Right renal pelvis (tissue), 4 donors: ENCODE data around the gene XRCC4. TPM values are rescaled to one million over a fixed set of nuclear protein-coding genes. Genes with fewer than 3 reads are reported as not detected.
"Not testable (repeated sequence)": the region's sequence is repeated elsewhere in the genome, so short reads cannot be mapped to it uniquely, and the experiment has no call there.

Source experiments
- DNase-seq, 4 donors: peaks; one replicate each; pipeline ENCODE4 v3.0.0-alpha.2; 2013; ENCODE audit warnings: low read depth in 4 of 4, low spot score in 3 of 4, missing footprints in 1 of 4
- polyA plus RNA-seq, 4 donors: library from polyadenylated mRNA; unstranded; fragments of 120-200 nt; gene quantifications; one replicate each; pipeline ENCODE4 v1.2.1, GENCODE V29; 2013; ENCODE audit not compliant: insufficient read length in 4 of 4

The XRCC4 gene
- polyA plus RNA-seq: 10 to 100 TPM; 12.2 to 15.2 (median 13.8) TPM

DNA sequence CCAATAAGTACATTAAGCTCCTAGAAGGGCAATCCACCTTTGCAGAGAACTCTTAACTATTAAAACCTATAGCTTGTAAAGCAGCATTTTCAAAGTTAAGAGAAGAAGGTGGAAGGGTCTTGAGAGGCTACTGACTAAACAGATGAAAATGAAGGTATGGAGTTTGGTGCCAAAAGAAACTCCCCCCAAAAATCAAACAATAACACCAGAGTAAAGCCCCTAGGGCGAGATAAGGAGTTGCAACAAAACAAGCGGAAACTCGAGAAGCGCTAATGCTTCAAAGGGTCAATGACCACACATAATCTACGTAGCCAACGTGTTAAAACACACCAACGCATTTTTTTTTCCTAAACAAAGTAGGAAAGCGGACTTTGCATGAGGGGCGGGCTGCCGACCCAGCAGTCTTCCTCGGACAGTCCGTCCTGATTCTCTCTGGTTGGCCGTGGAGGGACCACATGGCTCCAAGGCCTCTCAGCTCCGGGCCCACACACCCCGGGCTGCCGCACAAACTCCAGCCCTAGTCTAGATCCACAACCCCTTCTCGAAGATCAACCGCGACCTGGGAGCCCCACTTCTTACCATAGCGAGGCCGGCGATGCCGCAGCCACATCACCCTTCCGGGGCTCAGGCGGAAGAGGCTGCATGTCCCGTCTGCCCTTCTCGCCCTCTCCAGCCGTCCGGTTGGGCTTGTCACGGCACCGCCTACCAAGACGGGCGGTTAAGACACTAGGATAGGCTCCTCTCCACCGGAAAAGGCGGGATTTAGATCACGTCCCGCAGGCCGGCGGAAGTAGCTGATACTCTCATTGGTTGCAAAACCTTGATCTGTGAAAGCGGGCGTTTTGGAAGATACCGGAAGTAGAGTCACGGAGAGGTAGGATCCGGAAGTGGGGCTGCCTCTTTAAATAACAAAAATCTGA is at the start of gene XRCC4, which contains the start of gene TMEM167A:
TSS of gene XRCC4 (plus strand) at position 806 of the 920 bp plus-strand sequence. CDS start 27,373 bp downstream, outside the sequence.
TSS of gene TMEM167A (minus strand) at position 653 of the 920 bp plus-strand sequence. CDS start at position 582, 71 bp downstream.
- DNase-seq: peak; percentile 91 to 97 (median 96)

DNA sequence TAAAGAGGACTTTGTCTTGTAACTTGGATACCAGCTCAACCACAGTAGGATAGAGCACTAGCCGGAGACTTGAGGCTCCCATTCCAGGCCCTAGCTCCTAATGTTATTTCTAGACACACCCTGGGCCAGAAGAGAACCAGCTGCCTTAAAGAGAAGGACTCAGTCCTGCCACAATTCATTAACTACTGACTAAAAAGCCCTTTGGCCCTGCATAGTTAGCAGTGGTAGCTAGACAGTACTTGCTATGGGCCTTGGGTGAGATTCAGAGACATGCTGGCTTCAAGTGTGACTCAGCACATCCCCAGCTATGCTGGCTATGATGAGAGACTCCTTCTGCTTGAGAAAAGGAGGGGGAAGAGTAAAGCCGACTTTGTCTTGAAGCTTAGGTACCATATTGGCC is 47.4 kb upstream of the XRCC4 start:
- DNase-seq: no peak

DNA sequence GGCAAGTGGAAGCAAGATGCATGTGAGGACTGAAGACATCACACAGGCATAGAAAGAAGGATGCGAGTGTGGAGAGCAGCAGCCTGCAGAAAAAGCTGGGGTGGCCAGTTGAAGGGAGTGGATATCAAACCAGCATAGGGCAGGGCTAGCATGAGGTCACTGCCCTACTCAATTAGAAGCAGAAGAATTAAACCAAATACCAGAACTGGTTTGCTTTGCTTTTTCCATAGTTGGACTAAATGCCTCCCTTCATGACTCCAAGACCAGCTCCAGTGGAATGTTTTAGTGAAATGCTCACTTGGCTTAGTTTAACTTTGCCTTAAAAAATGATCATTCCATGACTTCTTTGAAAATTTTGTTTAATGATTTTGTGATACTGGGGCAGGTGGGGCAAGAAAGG is 46.0 kb upstream of the XRCC4 start:
- DNase-seq: no peak

DNA sequence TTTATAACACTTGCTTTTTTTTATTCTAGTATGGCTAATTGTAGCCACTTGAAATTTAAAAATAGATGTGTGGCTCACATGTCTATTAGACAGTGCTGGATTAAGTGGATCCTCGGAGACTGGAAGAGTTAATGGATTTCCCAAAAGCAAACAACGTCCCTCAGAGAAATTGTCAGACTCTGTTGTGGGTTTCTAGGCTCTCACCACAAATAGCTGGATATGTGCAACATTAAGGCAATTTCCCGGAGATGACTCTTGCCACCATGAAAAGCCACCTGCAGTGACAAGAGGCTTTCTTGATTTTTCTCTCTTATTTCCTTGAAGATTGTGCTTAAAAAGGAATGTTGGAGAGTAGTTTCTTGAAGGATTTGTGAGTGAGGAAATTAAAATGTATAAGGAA is 43.3 kb upstream of the XRCC4 start:
- DNase-seq: no peak

DNA sequence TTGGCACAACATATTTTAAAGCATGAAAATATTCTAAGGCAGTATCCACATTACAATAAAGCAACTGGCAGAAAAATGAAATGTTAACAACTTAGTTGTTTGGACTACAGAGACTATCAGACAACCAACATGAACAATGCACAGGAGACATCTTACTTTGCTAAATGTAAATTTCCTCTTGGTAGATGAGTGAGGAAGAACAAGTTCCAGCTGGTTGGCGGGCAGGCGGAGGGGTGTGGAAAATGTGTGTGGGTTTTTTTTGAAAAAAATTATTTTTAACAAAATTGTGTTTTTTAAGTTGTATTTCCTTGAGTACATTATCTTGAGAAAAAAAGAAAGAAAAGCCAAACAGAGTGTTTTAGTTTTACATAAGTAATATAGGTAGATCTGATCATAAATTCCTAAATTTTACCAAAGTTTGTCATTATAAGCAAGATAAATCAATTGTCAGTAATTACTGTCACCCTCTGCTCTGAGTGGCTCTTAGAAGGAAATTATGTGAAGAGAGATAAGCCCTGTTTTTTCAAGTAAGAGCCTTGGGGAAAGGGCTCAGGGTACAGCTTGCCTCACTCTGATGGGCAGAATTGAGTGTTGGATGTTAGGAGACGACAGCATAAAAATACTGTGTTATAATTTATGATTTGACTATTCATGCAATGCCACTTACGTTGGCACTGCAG is 42.7 kb upstream of the XRCC4 start:
- no peak for DNase-seq

DNA sequence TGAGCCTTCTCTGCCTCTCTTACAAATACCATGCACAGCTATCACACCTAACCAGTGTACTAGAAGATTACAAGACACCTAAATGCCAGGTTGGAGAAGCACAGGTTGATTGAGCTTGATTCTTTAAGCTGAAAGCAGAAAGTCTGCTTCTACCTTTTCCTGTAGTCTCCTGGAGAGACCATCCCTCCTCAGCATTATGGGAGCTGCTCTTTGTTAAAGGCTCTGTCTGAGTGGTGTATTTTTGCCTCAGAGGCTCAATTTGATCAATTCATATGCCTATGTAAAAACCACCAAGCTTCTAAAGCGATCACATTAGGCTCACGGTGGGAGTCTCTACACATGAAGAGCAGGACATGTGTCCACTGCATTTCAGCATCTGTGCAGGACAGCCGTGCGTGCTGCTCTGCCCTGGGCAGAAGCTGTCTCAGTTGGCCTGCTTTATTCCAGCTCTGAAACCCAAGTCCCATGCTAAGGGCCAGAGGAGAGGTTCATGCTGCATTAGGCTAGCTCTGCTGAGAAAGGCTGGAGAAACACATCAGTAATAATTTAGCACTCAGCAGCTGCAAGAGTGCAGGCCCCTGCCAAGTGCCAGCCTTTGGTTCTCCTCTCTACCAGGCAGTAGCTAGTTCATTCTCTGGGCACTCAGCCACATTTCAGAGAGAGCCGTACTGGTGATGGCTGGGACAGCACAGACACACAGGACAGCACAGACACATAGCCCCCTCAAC is 41.8 kb upstream of the XRCC4 start:
- DNase-seq: no peak

DNA sequence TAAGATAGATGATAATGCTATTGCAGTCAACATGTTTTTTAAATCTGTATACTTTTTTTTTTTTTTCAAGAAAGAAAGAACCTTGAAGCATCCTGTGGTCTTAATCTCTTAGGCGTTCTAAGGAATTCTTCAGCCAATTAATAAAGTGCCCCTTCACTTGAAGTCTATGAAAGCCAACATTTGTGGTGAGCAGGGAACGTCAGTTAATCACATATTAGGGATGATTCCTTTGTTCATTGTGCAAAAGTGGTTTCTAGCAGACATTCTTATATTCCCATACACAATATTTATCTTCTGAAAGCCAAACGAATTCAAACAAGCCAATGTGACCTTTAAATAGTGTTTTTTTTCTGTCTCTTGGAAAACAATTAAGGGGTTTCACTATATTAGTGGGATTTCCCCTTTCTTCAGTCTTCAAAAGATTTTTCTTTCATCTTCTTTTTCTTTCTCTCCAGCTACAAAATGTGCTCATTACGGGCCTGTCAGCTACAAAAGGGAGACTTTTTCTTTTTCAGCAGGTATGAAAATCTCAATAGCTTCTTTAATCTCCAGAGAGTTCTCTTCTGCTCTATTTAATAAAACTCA is 40.3 kb upstream of the XRCC4 start:
- no peak for DNase-seq

DNA sequence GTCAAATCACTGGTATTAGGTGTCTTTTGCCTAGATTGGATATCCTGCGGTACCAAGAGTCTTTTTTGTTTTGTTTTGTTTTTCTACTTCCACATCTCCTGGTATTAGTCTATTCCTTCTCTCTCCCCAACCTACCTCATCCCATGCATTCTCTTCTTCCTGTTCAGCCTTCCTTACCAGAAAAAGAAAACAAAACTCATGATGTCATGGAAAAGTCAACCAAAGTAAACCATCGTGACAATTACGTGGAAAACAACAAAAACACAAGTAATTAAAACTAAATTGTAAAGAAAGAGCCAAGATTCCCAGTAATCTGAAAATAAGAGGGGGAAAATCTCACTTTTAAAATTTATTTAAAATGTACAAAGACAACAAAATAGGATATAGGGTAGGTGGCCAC is 38.4 kb upstream of the XRCC4 start:
- DNase-seq: no peak

DNA sequence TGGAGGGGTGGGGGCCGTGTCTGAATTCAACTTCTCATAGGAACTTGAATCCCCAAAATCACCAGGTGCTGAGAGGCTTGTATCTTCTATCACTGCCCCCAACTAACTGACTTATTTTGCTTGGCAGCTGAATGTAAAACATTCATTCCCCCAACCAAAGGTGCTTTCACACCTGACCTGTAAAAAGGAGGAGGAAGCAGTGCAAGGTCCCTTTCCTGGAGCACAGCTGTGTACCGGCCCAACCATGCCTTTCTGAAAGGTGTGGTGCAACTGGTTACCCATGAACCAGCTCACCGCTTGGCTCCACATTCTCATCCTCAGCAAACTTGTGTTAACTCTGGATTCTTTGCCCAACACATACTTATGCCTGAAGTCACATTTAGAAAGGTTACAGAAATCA is 34.8 kb upstream of the XRCC4 start:
- DNase-seq: no peak

DNA sequence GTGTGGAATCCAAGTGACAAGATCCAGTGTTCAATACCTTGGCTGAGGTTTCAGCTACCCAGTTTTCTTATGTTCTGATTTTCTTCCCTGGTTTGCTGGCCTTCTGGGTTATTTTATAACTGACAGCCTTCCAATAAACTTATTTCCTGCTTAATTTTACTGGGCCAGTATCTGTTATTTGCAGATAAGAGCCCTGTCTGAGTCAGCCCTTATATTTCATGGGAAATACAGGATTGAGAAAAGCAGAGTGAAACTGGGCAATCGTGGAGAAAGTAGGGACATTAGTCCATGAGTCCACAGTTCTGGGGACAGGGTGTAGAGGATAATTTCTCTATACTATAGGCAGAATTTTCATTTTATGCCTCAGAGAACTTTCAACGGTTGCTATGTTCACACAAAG is 32.4 kb upstream of the XRCC4 start:
- no peak for DNase-seq

DNA sequence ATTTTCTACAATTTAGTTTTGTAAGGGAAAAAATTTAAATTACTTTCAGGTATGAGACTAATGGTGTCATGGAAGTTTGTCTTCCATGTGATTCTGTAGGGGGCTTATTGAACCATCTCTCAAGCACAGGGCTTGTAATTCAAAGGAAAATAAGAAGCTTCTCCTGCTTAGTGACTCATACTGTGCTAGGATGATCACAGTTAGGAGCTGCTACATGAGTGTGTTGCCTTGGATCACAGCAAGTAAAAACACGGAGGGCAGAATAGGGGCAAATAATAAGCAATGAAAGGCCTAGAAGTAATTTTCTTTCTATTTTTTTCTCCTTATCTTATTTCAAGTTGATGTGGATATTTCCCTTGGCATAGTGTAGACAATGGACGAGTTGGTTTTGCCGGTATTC is 29.1 kb upstream of the XRCC4 start:
- no peak for DNase-seq

DNA sequence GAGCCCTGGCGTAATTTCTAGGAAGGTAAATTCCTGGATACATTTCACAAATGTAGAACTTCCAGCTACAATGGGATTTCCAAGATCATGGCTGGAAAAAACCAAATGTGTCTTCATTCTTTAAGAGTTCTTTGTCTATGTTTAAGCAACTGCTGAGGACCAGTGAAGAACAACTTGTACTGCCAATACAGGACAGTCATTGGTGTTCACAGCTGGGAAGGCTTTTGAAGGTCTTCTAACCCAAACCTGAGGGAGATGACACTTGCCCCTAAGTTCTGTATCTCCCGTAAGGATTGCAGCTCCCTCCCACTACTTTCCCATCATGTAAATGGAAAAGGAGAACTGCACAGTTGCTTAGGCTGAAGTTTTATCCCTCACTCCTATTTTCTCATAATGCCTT is 28.5 kb upstream of the XRCC4 start:
- no peak for DNase-seq

DNA sequence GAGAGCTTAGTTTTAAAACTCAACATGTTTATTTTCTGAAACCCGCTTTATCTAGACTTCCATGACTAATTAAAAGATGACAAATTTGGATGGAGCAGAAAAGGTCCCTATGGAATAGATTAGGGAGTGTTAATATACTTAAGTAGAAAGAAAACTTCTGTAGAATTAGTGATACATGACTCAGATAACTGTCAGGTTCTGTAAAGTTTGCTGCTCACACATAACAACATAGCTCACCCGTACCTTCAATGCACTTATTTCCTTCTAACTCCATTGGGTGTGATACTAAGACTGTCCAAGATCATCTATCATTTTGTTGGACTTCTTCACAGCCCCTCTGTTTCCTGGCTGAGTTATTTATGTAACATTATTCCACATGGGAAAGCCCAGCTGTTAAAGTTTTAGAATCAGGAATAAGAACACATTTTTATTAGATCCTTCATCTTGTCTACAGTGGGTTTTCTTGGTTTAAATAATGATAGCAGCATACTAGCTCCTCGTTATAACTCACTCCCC is 27.9 kb upstream of the XRCC4 start:
- peak in 1 of 4 donors; percentile 16 for DNase-seq

DNA sequence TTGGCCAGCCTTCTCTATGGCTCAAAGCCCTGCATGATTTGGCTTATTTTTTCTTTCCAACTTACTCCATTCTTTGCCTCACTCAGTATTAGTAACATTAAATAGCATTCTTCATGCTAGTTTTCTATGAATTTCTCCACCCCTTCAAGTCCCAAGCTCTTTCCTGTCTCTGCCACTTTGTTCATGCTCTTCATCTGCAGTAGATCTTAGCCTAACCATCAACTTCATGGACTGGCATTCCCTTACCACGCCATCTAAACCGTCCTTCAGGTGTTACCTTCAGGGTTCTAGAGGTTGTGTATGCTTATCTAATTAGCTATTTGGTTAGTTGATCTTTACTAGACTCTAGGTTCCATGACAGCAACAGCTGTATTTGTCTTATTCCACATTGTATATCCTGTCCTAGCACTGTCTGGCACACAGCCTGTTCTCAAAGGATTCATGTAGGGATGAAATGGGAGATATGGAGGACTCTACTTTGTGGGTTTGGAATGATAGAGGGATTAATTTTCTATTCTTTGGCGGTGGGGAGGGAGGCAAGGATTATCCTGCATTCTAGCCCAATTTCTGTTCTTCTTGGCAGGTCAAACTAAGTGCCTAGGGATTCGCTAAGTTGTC is 26.5 kb upstream of the XRCC4 start:
- no peak for DNase-seq

DNA sequence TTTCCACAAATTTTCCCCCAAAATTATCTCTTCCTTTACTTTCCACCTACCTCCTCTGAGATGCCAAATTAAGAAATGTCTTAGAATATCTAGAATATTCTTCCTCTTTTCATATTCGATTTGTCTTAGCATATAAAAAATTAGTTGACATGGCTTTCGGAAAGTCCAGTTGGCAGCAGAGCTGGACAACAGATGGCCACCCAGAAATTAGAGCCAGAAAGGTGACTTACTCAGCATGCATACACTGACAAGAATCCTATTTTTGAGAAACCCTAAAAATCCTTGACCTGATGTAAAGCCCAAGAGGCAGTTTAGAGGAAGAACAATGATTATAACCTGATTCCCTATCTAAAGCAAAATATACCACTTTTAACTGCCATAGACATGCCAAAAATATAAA is 22.2 kb upstream of the XRCC4 start:
- no peak for DNase-seq

DNA sequence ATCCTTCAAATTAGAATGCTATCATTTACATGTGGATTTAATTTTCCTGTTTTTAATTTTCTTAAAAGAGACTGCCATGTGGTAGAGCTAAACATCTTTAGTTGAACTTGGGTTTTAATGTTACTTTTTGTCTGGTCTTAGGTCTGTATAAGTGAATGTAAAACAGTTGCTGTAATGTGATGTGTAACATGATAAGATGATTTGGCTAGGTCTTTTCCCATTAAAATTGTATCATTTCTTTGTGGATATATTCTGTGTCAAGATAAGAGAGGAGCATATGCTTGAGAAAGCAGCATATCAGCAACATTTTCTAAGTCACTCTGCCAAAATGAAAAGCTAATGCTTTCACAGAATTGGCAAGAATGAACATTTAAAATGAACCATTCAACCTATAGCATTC is 18.6 kb upstream of the XRCC4 start:
- DNase-seq: no peak

DNA sequence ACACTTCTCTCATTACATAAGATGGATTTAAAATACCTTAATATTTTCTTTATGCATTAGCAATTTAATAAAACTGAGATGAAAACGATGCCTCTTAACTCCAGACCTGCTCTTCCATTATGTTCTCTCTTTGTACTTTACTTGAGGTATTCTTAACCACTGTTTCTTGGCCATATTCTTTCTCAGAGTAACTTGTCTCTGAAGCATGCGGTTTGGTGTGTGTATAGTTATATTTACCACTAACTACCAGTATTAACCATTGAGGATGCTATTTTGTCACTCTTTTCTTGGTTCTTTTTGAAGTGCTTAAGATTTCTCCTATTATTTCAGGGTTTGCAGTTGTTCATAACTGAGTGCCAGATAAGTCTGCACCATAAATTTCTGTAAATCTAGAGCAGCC is 18.0 kb upstream of the XRCC4 start:
- no peak for DNase-seq

DNA sequence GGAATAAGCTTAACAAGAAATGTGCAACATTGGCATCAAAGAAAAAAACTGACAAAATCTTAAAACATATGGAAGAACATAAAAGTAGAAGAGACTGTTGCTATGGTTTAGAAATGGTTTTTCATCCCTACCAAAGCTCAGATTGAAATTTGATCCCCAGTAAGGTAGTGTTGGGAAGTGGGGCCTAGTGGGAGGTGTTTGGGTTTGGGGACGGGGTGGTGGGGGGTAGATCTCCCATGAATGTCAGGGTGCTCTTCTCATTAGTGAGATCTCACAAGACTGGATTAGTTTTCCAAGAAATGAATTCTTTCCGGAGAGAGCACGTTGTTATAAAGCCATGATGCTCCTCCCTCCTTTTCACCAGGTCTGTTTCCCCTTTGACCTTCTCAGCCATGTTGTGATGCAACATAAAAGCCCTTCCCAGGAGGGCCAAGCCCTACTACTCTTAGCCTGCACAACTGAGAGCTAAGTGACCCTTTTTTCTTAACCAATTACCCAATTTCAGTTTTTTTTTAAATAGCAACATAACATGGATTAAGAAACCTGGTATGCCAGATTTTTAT is 10.7 kb upstream of the XRCC4 start:
- no peak for DNase-seq

DNA sequence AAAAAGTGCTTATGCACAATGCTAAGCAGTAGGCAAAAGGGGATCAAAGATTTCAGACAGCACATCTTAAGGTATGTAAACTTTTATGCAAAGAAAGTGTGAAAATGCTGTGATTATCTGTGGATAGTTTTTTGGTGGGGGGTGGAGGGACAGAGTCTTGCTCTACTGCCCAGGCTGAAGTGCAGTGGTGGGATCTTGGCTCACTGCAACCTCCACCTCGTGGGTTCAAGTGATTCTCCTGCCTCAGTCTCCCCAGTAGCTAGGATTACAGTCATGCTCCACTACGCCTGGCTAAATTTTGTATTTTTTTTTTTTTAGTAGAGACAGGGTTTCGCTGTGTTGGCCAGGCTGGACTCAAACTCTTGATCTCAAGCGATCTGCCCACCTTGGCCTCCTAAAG is 10.0 kb upstream of the XRCC4 start:
- DNase-seq: not testable (repeated sequence)
